Neural cell (in vitro differentiated cells): ENCODE data around the gene GRIN1. TPM values are rescaled to one million over a fixed set of nuclear protein-coding genes. Genes with fewer than 3 reads are reported as not detected.

Experiments
- H2AFZ ChIP-seq: fragments of 200-600, 300-800 bp; sonication (generic), shearing (Covaris generic); 2 replicates; pipeline ENCODE4 v1.6.0; 2014; ENCODE audit warnings: low read depth, mild to moderate bottlenecking, antibody characterized with exemption, low read length, moderate library complexity
- H3F3A ChIP-seq: fragments of 200-600 bp; shearing (Covaris generic); 2 replicates; pipeline ENCODE4 v1.6.1; 2016; ENCODE audit warnings: mild to moderate bottlenecking, moderate library complexity, mixed read lengths, antibody characterized with exemption, low read length; ENCODE audit not compliant: insufficient read depth, poor library complexity, severe bottlenecking
- H3K27ac ChIP-seq: fragments of 200-600, 300-800 bp; sonication (generic), shearing (Covaris generic); 2 replicates; pipeline ENCODE4 v1.5.1; 2014; ENCODE audit warnings: mild to moderate bottlenecking, low read length, moderate library complexity
- H3K27me3 ChIP-seq: fragments of 300-800, 200-600 bp; sonication (generic), shearing (Covaris generic); 2 replicates; pipeline ENCODE4 v1.6.0; 2014; ENCODE audit warnings: mild to moderate bottlenecking, low read depth, low read length, moderate library complexity; ENCODE audit not compliant: insufficient read depth
- H3K36me3 ChIP-seq: fragments of 300-800, 200-600 bp; sonication (generic), shearing (Covaris generic); 2 replicates; pipeline ENCODE4 v1.5.1; 2014; ENCODE audit warnings: mild to moderate bottlenecking, antibody characterized with exemption, low read length, moderate library complexity; ENCODE audit not compliant: insufficient read depth
- H3K4me2 ChIP-seq: fragments of 300-800, 200-600 bp; sonication (generic), shearing (Covaris generic); 2 replicates; pipeline ENCODE4 v1.6.0; 2014; ENCODE audit warnings: mild to moderate bottlenecking, low read length
- H3K4me3 ChIP-seq: fragments of 300-800, 200-600 bp; sonication (generic), shearing (Covaris generic); 2 replicates; pipeline ENCODE4 v1.5.1; 2014; ENCODE audit warnings: mild to moderate bottlenecking, low read length, moderate library complexity
- H3K79me2 ChIP-seq: fragments of 200-600 bp; shearing (Covaris generic); replicated peaks from 2 replicates; pipeline ENCODE4 v1.6.0; 2014; ENCODE audit warnings: mild to moderate bottlenecking, low read length, moderate library complexity; ENCODE audit not compliant: insufficient read depth
- H3K9ac ChIP-seq: fragments of 300-800, 200-600 bp; sonication (generic), shearing (Covaris generic); 2 replicates; pipeline ENCODE4 v1.6.1; 2016; ENCODE audit warnings: mild to moderate bottlenecking, low read length, mixed read lengths
- H3K9me2 ChIP-seq: fragments of 200-600 bp; shearing (Covaris generic); 2 replicates; pipeline ENCODE4 v1.6.1; 2016; ENCODE audit warnings: mild to moderate bottlenecking, low read length, mixed read lengths; ENCODE audit not compliant: insufficient read depth
- H3K9me3 ChIP-seq: fragments of 200-600, 300-800 bp; sonication (generic), shearing (Covaris generic); 2 replicates; pipeline ENCODE4 v1.6.1; 2016; ENCODE audit warnings: mild to moderate bottlenecking, mixed run types, low read length, moderate library complexity, mixed read lengths
- H4K20me1 ChIP-seq: fragments of 200-600 bp; shearing (Covaris generic); 2 replicates; pipeline ENCODE4 v1.6.1; 2016; ENCODE audit warnings: mild to moderate bottlenecking, mixed run types; ENCODE audit not compliant: insufficient read depth
- EP300 ChIP-seq: fragments of 450-650 bp; conservative IDR thresholded peaks from 2 replicates; pipeline ENCODE4 v1.6.1; 2014; ENCODE audit warnings: antibody characterized with exemption, mild to moderate bottlenecking, moderate library complexity; ENCODE audit not compliant: poor library complexity, severe bottlenecking
- EZH2 ChIP-seq: fragments of 200-600, 300-800 bp; shearing (Covaris generic), sonication (generic); IDR thresholded peaks from 2 replicates; pipeline ENCODE4 v1.6.1; 2014; ENCODE audit warnings: antibody characterized with exemption, low read length, borderline replicate concordance, mild to moderate bottlenecking; ENCODE audit not compliant: insufficient read depth, poor library complexity, severe bottlenecking
- MXI1 ChIP-seq: fragments of 450-650 bp; conservative IDR thresholded peaks from 2 replicates; pipeline ENCODE4 v1.6.1; 2014; ENCODE audit warnings: antibody characterized with exemption, mild to moderate bottlenecking; ENCODE audit not compliant: poor library complexity, severe bottlenecking
- POLR2AphosphoS5 ChIP-seq: IDR thresholded peaks from 2 replicates; pipeline ENCODE4 v1.6.1; 2012
- RAD21 ChIP-seq: fragments of 450-650 bp; conservative IDR thresholded peaks from 2 replicates; pipeline ENCODE4 v1.6.1; 2014; ENCODE audit warnings: antibody characterized with exemption, mild to moderate bottlenecking, moderate library complexity
- SMC3 ChIP-seq: fragments of 450-650 bp; conservative IDR thresholded peaks from 2 replicates; pipeline ENCODE4 v1.6.1; 2014; ENCODE audit warnings: antibody characterized with exemption, mild to moderate bottlenecking, moderate library complexity; ENCODE audit not compliant: poor library complexity
- TAF1 ChIP-seq: IDR thresholded peaks from 2 replicates; pipeline ENCODE4 v1.6.1; 2012; ENCODE audit warnings: low read depth
- polyA plus RNA-seq: library from polyadenylated mRNA; depleted of rRNA; stranded (reverse); fragments of >200 nt; gene quantifications from 2 replicates; pipeline ENCODE4 v1.2.3, GENCODE V29; 2014
- TF ChIP-seq, protein P1 (sequence below): IDR thresholded peaks from 2 replicates; pipeline ENCODE4 v1.6.1; 2012; ENCODE audit warnings: borderline replicate concordance
- TF ChIP-seq, protein P2 (sequence below): fragments of 450-650 bp; IDR thresholded peaks from 2 replicates; pipeline ENCODE4 v1.5.1; 2014; ENCODE audit warnings: antibody characterized with exemption, mild to moderate bottlenecking, moderate library complexity; ENCODE audit not compliant: poor library complexity, severe bottlenecking

The GRIN1 gene
- polyA plus RNA-seq, 1 donor from 2014 or later, result 0.58 TPM

DNA sequence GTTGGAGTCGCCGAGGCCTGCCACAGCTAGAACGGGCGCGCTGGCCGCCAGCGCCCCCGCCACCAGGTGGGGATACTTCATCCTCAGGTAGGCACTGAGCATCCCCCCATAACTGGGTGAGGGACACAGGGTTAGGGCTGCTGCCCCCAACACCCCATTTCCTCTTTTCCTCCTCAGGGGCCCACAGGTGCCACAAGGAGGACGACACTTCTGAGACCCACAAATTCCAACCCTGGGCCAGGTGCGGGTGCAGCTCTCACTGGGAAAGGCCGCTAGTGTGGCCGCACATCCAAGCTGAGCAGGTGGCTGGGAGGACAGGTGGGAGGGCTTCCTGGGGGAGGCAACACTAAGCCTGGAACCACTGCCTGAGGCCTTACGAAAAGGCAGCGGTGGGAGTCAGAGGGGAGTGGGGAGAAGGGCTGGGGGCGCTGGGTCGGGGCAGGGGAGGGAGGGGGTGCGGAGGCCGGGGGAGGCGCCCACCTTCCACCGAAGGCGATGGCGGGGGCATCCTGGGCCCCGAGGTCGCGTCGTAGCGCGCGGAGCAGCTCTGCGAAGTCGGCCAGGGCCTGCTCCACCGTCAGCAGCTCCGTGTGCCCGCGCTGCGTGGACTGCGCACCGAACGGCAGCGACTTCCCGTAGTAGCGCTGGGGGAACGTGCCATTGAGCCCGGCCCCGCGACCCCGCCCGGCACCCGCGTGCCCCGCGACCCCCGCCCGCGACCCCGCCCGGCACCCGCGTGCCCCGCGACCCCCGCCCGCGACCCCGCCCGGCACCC is 25.4 kb upstream of the GRIN1 start:
- Histone ChIP-seq H3K27me3 (peaks cover 10% of the 10 kb centered on the region), H3K36me3 (no peaks in the 10 kb centered on the region), H3K9ac (no peak overlapping the region), H3F3A (no peaks in the 10 kb centered on the region), H3K27ac (no peak overlapping the region), H3K9me2 (no peaks in the 10 kb centered on the region), H3K4me2 (no peak overlapping the region), H2AFZ (no peak overlapping the region), H3K79me2 (no peaks in the 10 kb centered on the region), H3K9me3 (no peaks in the 10 kb centered on the region), H3K4me3 (no peak overlapping the region), H4K20me1 (no peaks in the 10 kb centered on the region)
- TF ChIP-seq RAD21 (no peak), TAF1 (no peak), SMC3 (no peak), EP300 (no peak), MXI1 (no peak), POLR2AphosphoS5 (no peak), EZH2 (no peak)
- TF ChIP-seq, protein P1, sequence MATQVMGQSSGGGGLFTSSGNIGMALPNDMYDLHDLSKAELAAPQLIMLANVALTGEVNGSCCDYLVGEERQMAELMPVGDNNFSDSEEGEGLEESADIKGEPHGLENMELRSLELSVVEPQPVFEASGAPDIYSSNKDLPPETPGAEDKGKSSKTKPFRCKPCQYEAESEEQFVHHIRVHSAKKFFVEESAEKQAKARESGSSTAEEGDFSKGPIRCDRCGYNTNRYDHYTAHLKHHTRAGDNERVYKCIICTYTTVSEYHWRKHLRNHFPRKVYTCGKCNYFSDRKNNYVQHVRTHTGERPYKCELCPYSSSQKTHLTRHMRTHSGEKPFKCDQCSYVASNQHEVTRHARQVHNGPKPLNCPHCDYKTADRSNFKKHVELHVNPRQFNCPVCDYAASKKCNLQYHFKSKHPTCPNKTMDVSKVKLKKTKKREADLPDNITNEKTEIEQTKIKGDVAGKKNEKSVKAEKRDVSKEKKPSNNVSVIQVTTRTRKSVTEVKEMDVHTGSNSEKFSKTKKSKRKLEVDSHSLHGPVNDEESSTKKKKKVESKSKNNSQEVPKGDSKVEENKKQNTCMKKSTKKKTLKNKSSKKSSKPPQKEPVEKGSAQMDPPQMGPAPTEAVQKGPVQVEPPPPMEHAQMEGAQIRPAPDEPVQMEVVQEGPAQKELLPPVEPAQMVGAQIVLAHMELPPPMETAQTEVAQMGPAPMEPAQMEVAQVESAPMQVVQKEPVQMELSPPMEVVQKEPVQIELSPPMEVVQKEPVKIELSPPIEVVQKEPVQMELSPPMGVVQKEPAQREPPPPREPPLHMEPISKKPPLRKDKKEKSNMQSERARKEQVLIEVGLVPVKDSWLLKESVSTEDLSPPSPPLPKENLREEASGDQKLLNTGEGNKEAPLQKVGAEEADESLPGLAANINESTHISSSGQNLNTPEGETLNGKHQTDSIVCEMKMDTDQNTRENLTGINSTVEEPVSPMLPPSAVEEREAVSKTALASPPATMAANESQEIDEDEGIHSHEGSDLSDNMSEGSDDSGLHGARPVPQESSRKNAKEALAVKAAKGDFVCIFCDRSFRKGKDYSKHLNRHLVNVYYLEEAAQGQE, result no peak
- TF ChIP-seq, protein P2, sequence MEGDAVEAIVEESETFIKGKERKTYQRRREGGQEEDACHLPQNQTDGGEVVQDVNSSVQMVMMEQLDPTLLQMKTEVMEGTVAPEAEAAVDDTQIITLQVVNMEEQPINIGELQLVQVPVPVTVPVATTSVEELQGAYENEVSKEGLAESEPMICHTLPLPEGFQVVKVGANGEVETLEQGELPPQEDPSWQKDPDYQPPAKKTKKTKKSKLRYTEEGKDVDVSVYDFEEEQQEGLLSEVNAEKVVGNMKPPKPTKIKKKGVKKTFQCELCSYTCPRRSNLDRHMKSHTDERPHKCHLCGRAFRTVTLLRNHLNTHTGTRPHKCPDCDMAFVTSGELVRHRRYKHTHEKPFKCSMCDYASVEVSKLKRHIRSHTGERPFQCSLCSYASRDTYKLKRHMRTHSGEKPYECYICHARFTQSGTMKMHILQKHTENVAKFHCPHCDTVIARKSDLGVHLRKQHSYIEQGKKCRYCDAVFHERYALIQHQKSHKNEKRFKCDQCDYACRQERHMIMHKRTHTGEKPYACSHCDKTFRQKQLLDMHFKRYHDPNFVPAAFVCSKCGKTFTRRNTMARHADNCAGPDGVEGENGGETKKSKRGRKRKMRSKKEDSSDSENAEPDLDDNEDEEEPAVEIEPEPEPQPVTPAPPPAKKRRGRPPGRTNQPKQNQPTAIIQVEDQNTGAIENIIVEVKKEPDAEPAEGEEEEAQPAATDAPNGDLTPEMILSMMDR, result no peak

DNA sequence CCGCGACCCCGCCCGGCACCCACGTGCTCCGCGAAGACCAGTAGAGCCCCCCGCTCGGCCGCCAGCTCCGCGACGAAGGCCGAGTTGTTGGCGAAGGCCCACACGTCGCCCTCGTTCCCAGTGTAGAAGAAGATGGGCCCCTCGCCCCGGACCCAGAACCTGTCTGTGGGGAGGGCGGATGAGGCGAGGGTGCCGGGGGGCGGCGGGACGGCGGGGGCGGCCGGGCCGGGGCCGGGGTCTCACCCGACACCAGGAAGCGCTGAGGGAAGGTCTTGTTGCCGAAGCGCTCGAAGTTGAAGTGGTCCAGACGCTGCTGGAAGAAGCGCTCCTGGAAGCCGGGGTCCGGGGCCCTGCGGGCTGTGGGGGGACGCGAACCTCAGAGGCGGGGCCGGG is 24.7 kb upstream of the GRIN1 start:
- Histone ChIP-seq H2AFZ (no peak overlapping the region), H3K9me3 (no peaks in the 10 kb centered on the region), H3K36me3 (no peaks in the 10 kb centered on the region), H4K20me1 (no peaks in the 10 kb centered on the region), H3K4me2 (no peak overlapping the region), H3F3A (no peaks in the 10 kb centered on the region), H3K9ac (no peak overlapping the region), H3K27ac (no peak overlapping the region), H3K4me3 (peak overlapping the region; percentile 43), H3K27me3 (peaks cover 10% of the 10 kb centered on the region), H3K9me2 (no peaks in the 10 kb centered on the region), H3K79me2 (no peaks in the 10 kb centered on the region)
- TF ChIP-seq, protein P2, result no peak
- TF ChIP-seq EP300, result no peak
- TF ChIP-seq EZH2, result no peak
- no peak for TF ChIP-seq RAD21
- TF ChIP-seq, protein P1, result no peak
- no peak for TF ChIP-seq POLR2AphosphoS5
- TF ChIP-seq SMC3, result no peak
- TF ChIP-seq TAF1, result no peak
- TF ChIP-seq MXI1, result no peak
